GM12872 (cell line): ENCODE data around the gene COL8A2.

Source experiments
- CTCF ChIP-seq: IDR thresholded peaks from 3 replicates; pipeline ENCODE4 v1.5.1; 2011; ENCODE audit warnings: low read depth, mild to moderate bottlenecking, low read length, moderate library complexity; ENCODE audit not compliant: insufficient read depth

Gene COL8A2

GRCh38 chr1:36055706-36056105 is 69.3 kb downstream of the COL8A2 start:
- TF ChIP-seq CTCF: no peak

- TF ChIP-seq CTCF: no peak
Measured at GRCh38 chr1:36053978-36054377, 71.0 kb downstream of the COL8A2 start.

GRCh38 chr1:36051821-36052220 is 73.2 kb downstream of the COL8A2 start:
- no peak for TF ChIP-seq CTCF
